ENCODE results near the gene FBLN2.

DNA sequence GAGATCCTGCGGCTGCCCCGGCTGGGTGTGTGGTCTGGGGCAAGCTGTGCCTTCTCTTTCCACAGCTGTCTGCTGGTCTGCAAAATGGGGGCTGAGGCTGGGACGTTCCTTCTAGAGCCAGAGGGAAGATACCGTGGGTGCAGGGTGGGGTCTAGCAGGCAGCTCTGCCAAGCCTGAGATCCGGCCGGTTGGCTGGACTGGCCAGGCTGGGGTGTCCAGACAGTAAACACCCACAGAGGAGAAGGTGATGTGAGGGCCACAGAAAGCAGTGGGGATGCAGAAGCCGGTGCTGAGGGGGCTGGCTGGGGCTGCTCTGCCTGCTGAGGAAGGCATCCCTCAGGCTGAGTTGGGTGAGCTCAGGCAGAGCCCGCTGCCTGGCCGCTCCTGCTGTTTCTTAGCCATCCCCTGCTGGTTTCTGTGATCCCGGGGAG lies 46.1 kb downstream of the FBLN2 start:
- no peak for TF ChIP-seq CTCF (IDR thresholded peaks at IDR 0.05)
- TF ChIP-seq ZFX (IDR thresholded peaks at IDR 0.05; ENCODE audit: borderline replicate concordance), result no peak

All from 22Rv1 (cell line).